Measurements from ENCODE around the gene S100A7. TPM values are rescaled to one million over a fixed set of nuclear protein-coding genes. Genes with fewer than 3 reads are reported as not detected.
"Not testable (repeated sequence)": the region's sequence is repeated elsewhere in the genome, so short reads cannot be mapped to it uniquely, and the experiment has no call there.

Gene S100A7
- total RNA-seq, 5 donors from 2014 or later (not counting 1 experiment from before 2014, with no cell fraction given) = not detected

- H3K4me3 Mint-ChIP-seq; H3K9me3 ChIP-seq; H3K4me3 ChIP-seq (ENCODE audit: control insufficient read depth in 1 of 2, extremely low read depth in 1 of 2, low read length in 1 of 2); H3K36me3 Mint-ChIP-seq; H3K27ac ChIP-seq (ENCODE audit: low read length); H3K27ac Mint-ChIP-seq; DNase-seq; CTCF ChIA-PET; H3K36me3 ChIP-seq (ENCODE audit: control insufficient read depth in 2 of 2, extremely low read depth in 1 of 2, insufficient read depth in 1 of 2, low read length in 1 of 2); POLR2A ChIA-PET; ATAC-seq (replicated peaks in 1 of 4); H3K9me3 Mint-ChIP-seq; H3K4me1 Mint-ChIP-seq; H3K4me1 ChIP-seq (ENCODE audit: control insufficient read depth in 1 of 2, extremely low read depth in 1 of 2, insufficient read depth in 2 of 2, low read length in 2 of 2): not testable (repeated sequence)
- peaks cover 0 to 22% of the 10 kb centered on the region in 2 experiments for H3K27me3 ChIP-seq (replicated peaks in 1 of 2; ENCODE audit: control insufficient read depth in 2 of 2, extremely low read depth in 1 of 2, insufficient read depth in 2 of 2, low read length in 1 of 2)
- H3K27me3 Mint-ChIP-seq = peaks cover 30 to 36% of the 10 kb centered on the region in 2 donors
These were observed 46.5 kb downstream of the S100A7 start for GRCh38 chr1:153413961-153414360.

Other genes starting within 250 kb of the S100A7 start
- gene PRR9, start 243.1 kb downstream of the S100A7 start, total RNA-seq = not detected
- gene LORICRIN, start 201.0 kb downstream of the S100A7 start, total RNA-seq = under 1 TPM in 1 of 5 donors, not detected in 4; 0.20 TPM
- gene PGLYRP3, start 147.7 kb downstream of the S100A7 start, total RNA-seq = not detected
- gene PGLYRP4, start 111.8 kb downstream of the S100A7 start, total RNA-seq = not detected
- gene S100A9, start 102.8 kb downstream of the S100A7 start, total RNA-seq = 10 to 100 TPM in 1 of 5 donors, 1 to 10 TPM in 2, under 1 TPM in 1, not detected in 1; 0.98 to 11.5 (median 2.5) TPM
- 1 to 10 TPM in 1 of 5 donors, not detected in 4; 1.1 TPM for gene S100A12, start 85.0 kb downstream of the S100A7 start, total RNA-seq
- gene S100A8, start 69.6 kb downstream of the S100A7 start, total RNA-seq = 1 to 10 TPM in 2 of 5 donors, not detected in 3; 1.1 to 3.8 TPM
- gene S100A7A, start 44.1 kb downstream of the S100A7 start, total RNA-seq = not detected
- 100 to 1,000 TPM; 200 to 467 (median 400) TPM for gene S100A6, start 75.3 kb upstream of the S100A7 start, total RNA-seq
- 1 to 10 TPM in 3 of 5 donors, under 1 TPM in 1, not detected in 1; 0.36 to 1.6 (median 1.2) TPM for gene S100A5, start 80.3 kb upstream of the S100A7 start, total RNA-seq
- gene S100A4, start 85.2 kb upstream of the S100A7 start, total RNA-seq = 100 to 1,000 TPM; 297 to 698 (median 384) TPM
- gene S100A3, start 88.6 kb upstream of the S100A7 start, total RNA-seq = not detected
- gene S100A2, start 105.2 kb upstream of the S100A7 start, total RNA-seq = under 1 TPM in 1 of 5 donors, not detected in 4; 0.66 TPM
- gene S100A16, start 152.5 kb upstream of the S100A7 start, total RNA-seq = 1 to 10 TPM in 1 of 5 donors, under 1 TPM in 2, not detected in 2; 0.53 to 1.0 (median 0.82) TPM
- under 1 TPM in 3 of 5 donors, not detected in 2; 0.35 to 0.70 (median 0.43) TPM for gene S100A14, start 155.7 kb upstream of the S100A7 start, total RNA-seq
- 1 to 10 TPM; 4.0 to 5.3 (median 4.2) TPM for gene S100A13, start 166.9 kb upstream of the S100A7 start, total RNA-seq
- not detected for gene S100A1, start 167.8 kb upstream of the S100A7 start, total RNA-seq
- gene CHTOP, start 173.4 kb upstream of the S100A7 start, total RNA-seq = 100 to 1,000 TPM in 3 of 5 donors, 10 to 100 TPM in 2; 76.7 to 131 (median 130) TPM
- 10 to 100 TPM; 16.1 to 29.8 (median 26.6) TPM for gene SNAPIN, start 198.1 kb upstream of the S100A7 start, total RNA-seq
- 100 to 1,000 TPM in 2 of 5 donors, 10 to 100 TPM in 3; 86.6 to 137 (median 90.0) TPM for gene ILF2, start 210.3 kb upstream of the S100A7 start, total RNA-seq
- under 1 TPM in 3 of 5 donors, not detected in 2; 0.23 to 0.44 (median 0.35) TPM for gene NPR1, start 218.0 kb upstream of the S100A7 start, total RNA-seq

Data from T-cell (primary cell).